Activated CD4-positive, alpha-beta T cell treated with anti-CD3 and anti-CD28 coated beads, Interleukin-10, Interleukin-2, amounts not matched to agents 100 ng/mL and 50 ng/mL, durations not matched to agents 16 hours and 8 hours (primary cell): ENCODE measurements around the gene CDC42EP3.
A peak's percentile ranks its signal among the peaks of the same experiment; 100 is the strongest.

Experiments used
- DNase-seq: peaks from one replicate; pipeline ENCODE4 v3.0.0-alpha.2; 2020

The CDC42EP3 gene

DNA sequence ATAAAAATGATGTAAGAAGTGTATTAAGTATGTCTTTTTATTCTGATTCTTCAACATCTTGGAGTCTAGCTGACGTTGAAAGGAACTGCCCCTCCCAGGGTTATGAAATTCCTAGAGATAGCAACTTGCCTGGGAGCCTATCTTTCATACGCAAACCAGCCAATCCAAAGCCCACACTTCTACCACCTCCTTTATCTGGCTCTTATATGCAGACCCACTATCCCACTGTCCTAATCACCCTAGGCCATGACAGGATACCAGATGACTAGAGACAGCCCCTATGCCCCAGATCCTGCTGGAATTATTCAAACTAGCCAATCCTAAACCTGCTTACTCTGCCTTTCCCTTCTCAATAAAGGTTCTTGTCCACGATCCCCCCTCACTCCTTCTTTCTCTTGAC lies 11.8 kb upstream of the CDC42EP3 start:
- no peak for DNase-seq

- DNase-seq = no peak
Measured at GRCh38 chr2:37682473-37682872, 11.0 kb upstream of the CDC42EP3 start.

- no peak for DNase-seq
Measured at GRCh38 chr2:37681587-37681986, 10.1 kb upstream of the CDC42EP3 start.

DNA sequence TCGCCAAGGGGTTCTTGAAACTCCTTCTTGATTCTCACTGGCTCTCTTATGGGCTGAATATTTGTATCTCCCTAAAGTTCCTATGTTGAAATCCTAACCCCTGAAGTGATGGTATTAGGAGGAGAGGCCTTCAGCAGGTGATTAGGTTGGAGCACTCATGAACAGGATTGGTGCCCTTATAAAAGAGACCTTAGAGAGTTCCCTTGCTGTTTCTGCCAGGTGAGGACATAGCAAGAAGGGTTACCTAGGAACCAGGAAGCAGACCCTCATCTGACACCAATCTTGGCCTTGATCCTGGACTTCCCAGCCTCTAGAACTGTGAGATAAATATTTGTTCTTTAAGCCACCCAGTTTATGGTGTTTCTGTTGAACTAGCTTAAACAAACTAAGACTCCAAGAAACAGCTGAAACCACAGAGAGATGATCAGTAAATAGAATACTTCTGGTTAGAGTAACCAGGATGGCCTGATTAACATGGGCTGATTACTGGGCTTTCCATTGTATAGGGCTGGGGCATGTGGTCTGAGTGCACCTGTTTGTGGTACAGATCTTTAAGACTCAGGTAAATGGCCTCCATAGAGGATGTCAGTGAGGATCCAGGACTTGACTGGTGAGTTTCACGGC lies 7.7 kb upstream of the CDC42EP3 start:
- DNase-seq = no peak

- no peak for DNase-seq
Measured at GRCh38 chr2:37676274-37676673, 4.8 kb upstream of the CDC42EP3 start.

GRCh38 chr2:37674946-37675345 lies 3.5 kb upstream of the CDC42EP3 start:
- no peak for DNase-seq

DNA sequence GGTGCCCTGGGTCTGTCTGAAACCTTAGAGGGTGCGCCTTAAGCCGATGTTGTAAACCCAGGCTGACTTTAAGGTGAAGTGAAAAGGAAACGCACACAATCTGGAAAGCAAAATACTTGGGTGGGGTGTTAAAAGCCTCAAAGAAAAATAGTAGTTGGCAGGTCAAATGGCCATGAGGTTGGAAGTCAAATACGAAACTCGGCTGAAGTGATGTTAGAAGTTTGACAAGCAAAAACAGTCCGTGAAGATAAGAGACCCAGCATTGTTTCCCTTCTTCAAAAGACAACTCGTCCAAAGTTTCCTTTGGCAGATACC lies 1.4 kb upstream of the CDC42EP3 start:
- no peak for DNase-seq

GRCh38 chr2:37672104-37672869 lies 845 bp upstream of the CDC42EP3 start:
- peak; percentile 61 for DNase-seq

GRCh38 chr2:37671816-37672103 lies 318 bp upstream of the CDC42EP3 start:
- no peak for DNase-seq

GRCh38 chr2:37670378-37671008 lies 949 bp downstream of the CDC42EP3 start:
- no peak for DNase-seq

DNA sequence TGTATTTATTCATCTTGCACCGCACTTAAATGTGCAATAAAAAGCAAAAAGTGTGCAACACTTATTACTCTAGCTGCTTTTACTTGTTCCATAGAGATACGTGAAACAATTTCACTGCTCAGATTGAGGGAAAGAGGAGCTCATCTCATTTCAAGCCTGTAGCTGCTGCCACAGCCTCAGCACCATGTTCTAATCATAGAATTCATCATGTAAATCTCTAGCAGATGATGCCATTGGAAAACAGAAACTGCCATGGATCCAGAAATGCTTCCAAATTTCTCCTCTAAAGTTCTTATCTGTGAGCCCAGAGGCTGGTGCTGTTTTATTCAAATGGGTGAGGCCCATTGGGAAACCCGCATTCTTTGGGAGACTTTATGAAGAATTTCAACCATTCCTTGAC lies 2.0 kb downstream of the CDC42EP3 start:
- no peak for DNase-seq

DNA sequence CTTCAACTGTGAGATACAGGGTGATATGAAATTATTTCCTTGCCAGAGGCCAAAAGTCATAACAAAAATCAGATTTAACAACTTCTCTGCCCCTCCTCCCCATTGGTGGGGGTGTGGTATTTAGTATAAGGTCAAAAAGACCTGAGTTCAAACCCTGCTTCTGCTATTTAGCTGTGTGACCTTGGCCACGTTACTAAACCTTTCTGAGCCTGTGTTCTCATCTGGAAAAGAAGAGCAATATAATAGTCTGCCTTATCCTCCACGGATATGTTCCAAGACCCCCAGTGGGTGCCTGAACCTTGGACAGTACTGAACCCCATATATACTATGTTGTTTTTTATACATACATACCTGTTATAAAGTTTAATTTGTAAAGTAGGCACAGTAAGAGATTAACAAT lies 3.7 kb downstream of the CDC42EP3 start:
- DNase-seq = no peak

GRCh38 chr2:37666772-37667171 lies 4.7 kb downstream of the CDC42EP3 start:
- no peak for DNase-seq

GRCh38 chr2:37665604-37666362 lies 5.7 kb downstream of the CDC42EP3 start:
- no peak for DNase-seq

- no peak for DNase-seq
Measured at GRCh38 chr2:37665043-37665442, 6.4 kb downstream of the CDC42EP3 start.

- no peak for DNase-seq
Measured at GRCh38 chr2:37664231-37664643, 7.2 kb downstream of the CDC42EP3 start.

DNA sequence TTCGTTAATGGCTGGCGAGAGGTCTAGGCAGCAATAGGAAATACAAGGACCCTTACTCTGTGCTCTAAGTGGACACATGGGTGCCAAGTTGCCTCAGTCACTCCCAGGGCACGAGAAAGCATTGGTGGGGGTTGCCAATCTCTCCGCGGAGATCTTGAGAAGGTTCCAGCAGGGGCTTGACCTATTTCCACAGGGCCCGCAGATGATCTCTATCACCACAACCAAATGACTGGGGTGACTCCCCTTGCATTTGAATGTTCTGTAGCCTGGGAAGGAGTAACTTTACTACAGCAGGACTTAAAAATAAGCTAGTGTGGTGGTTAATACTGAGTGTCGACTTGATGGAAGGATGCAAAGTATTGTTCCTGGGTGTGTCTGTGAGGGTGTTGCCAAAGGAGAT lies 8.1 kb downstream of the CDC42EP3 start:
- no peak for DNase-seq

DNA sequence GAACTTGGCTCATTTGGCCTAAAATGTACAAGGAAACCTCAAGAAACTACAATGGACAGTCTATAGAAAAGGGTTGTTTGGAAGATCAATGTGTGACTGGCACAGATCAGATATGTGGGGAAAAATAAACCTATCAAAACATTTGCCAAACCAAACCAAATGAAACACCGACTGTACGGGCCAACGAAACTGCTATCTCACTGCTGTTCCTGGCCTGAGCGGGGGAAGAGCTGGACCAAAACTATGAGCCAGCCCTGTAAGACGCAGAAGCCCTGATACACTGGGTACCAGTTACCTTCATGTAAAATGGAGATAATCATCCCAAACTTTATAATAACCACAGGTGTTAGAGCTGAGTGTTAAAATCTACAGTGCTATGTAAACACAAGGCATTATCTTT lies 11.7 kb downstream of the CDC42EP3 start:
- no peak for DNase-seq

- DNase-seq = no peak
Measured at GRCh38 chr2:37658682-37659081, 12.8 kb downstream of the CDC42EP3 start.

- DNase-seq = no peak
Measured at GRCh38 chr2:37657471-37657870, 14.0 kb downstream of the CDC42EP3 start.

GRCh38 chr2:37656512-37657423 lies 14.7 kb downstream of the CDC42EP3 start:
- DNase-seq = peak; percentile 41

GRCh38 chr2:37654932-37655841 lies 16.3 kb downstream of the CDC42EP3 start:
- DNase-seq = no peak
